ENCODE data around the gene DEFB113.

The DEFB113 gene

GRCh38 chr6:49979584-49979983 is 10.2 kb upstream of the DEFB113 start:
- H3K4me3 ChIP-seq (ENCODE audit: low read length, poor library complexity, severe bottlenecking), result no peak overlapping the region
- H4K20me1 ChIP-seq (ENCODE audit: insufficient read depth, low read length, poor library complexity, severe bottlenecking), result no peaks in the 10 kb centered on the region
- H3K27me3 ChIP-seq (ENCODE audit: insufficient read depth, low read length, poor library complexity, severe bottlenecking), result no peaks in the 10 kb centered on the region
- H3K4me2 ChIP-seq (ENCODE audit: low read depth, low read length, poor library complexity, severe bottlenecking), result peak overlapping the region; percentile 20
- no peaks in the 10 kb centered on the region for H3K9me3 ChIP-seq (ENCODE audit: insufficient read depth, low read depth, low read length)
- peaks cover 6% of the 10 kb centered on the region for H3K4me1 ChIP-seq (ENCODE audit: insufficient read depth, low read length, poor library complexity, severe bottlenecking)
- H3K36me3 ChIP-seq (ENCODE audit: insufficient read depth, low read length), result no peaks in the 10 kb centered on the region
- no peak overlapping the region for H2AFZ ChIP-seq (ENCODE audit: low read length)
- H3K79me2 ChIP-seq (ENCODE audit: insufficient read depth, low read length), result no peaks in the 10 kb centered on the region
- H3F3A ChIP-seq (ENCODE audit: low read depth), result no peaks in the 10 kb centered on the region
- no peak overlapping the region for H3K9ac ChIP-seq (ENCODE audit: low read depth, low read length, poor library complexity, severe bottlenecking)
- no peak for TF ChIP-seq CTCF (conservative IDR thresholded peaks at IDR 0.05; ENCODE audit: low read length)
- TF ChIP-seq EZH2phosphoT487 (IDR thresholded peaks at IDR 0.05; ENCODE audit: borderline replicate concordance), result no peak
- no peaks in the 10 kb centered on the region for H3K9me2 ChIP-seq (replicated peaks; ENCODE audit: low read depth, low read length)

GRCh38 chr6:49978332-49979226 is 9.2 kb upstream of the DEFB113 start:
- Histone ChIP-seq H2AFZ (ENCODE audit: low read length) (peak overlapping the region; percentile 86), H3K4me2 (ENCODE audit: low read depth, low read length, poor library complexity, severe bottlenecking) (peak overlapping the region; percentile 64), H3K9ac (ENCODE audit: low read depth, low read length, poor library complexity, severe bottlenecking) (no peak overlapping the region), H3K79me2 (ENCODE audit: insufficient read depth, low read length) (no peaks in the 10 kb centered on the region), H3K36me3 (ENCODE audit: insufficient read depth, low read length) (no peaks in the 10 kb centered on the region), H3K4me1 (ENCODE audit: insufficient read depth, low read length, poor library complexity, severe bottlenecking) (peaks cover 6% of the 10 kb centered on the region), H3K4me3 (ENCODE audit: low read length, poor library complexity, severe bottlenecking) (peak overlapping the region; percentile 69), H4K20me1 (ENCODE audit: insufficient read depth, low read length, poor library complexity, severe bottlenecking) (no peaks in the 10 kb centered on the region), H3K27me3 (ENCODE audit: insufficient read depth, low read length, poor library complexity, severe bottlenecking) (no peaks in the 10 kb centered on the region), H3K9me2 (replicated peaks; ENCODE audit: low read depth, low read length) (no peaks in the 10 kb centered on the region), H3K9me3 (ENCODE audit: insufficient read depth, low read depth, low read length) (no peaks in the 10 kb centered on the region), H3F3A (ENCODE audit: low read depth) (no peaks in the 10 kb centered on the region)
- TF ChIP-seq CTCF (conservative IDR thresholded peaks at IDR 0.05; ENCODE audit: low read length) (no peak), EZH2phosphoT487 (IDR thresholded peaks at IDR 0.05; ENCODE audit: borderline replicate concordance) (no peak)

GRCh38 chr6:49966823-49967222 is 2.6 kb downstream of the DEFB113 start:
- no peak overlapping the region for H3K4me2 ChIP-seq (ENCODE audit: low read depth, low read length, poor library complexity, severe bottlenecking)
- H3K9ac ChIP-seq (ENCODE audit: low read depth, low read length, poor library complexity, severe bottlenecking), result no peak overlapping the region
- no peak for TF ChIP-seq CTCF (conservative IDR thresholded peaks at IDR 0.05; ENCODE audit: low read length)
- no peak for TF ChIP-seq EZH2phosphoT487 (IDR thresholded peaks at IDR 0.05; ENCODE audit: borderline replicate concordance)

More at GRCh38 chr6:49966823-49967222, 2.6 kb downstream of the DEFB113 start:
- Histone ChIP-seq H2AFZ (ENCODE audit: low read length) (no peak overlapping the region), H3K9me3 (ENCODE audit: insufficient read depth, low read depth, low read length) (no peaks in the 10 kb centered on the region), H3K27me3 (ENCODE audit: insufficient read depth, low read length, poor library complexity, severe bottlenecking) (no peaks in the 10 kb centered on the region), H3K9me2 (replicated peaks; ENCODE audit: low read depth, low read length) (no peaks in the 10 kb centered on the region), H3F3A (ENCODE audit: low read depth) (no peaks in the 10 kb centered on the region), H3K36me3 (ENCODE audit: insufficient read depth, low read length) (no peaks in the 10 kb centered on the region), H3K4me1 (ENCODE audit: insufficient read depth, low read length, poor library complexity, severe bottlenecking) (no peaks in the 10 kb centered on the region), H3K4me3 (ENCODE audit: low read length, poor library complexity, severe bottlenecking) (no peak overlapping the region), H3K79me2 (ENCODE audit: insufficient read depth, low read length) (no peaks in the 10 kb centered on the region), H4K20me1 (ENCODE audit: insufficient read depth, low read length, poor library complexity, severe bottlenecking) (no peaks in the 10 kb centered on the region)

Measured in Loucy (cell line).